Loucy (cell line): ENCODE results near the gene SIRPA.

ENCODE experiments used
- EZH2phosphoT487 ChIP-seq: fragments of 200-600 bp; IDR thresholded peaks from 2 replicates; pipeline ENCODE4 v1.6.1; 2018; ENCODE audit warnings: antibody characterized with exemption, mild to moderate bottlenecking, moderate library complexity, borderline replicate concordance
- TF ChIP-seq, protein P1 (sequence below): fragments of 200-600 bp; sonication (generic); conservative IDR thresholded peaks from 2 replicates; pipeline ENCODE4 v1.5.1; 2014; ENCODE audit warnings: mild to moderate bottlenecking, antibody characterized with exemption, low read length

DNA sequence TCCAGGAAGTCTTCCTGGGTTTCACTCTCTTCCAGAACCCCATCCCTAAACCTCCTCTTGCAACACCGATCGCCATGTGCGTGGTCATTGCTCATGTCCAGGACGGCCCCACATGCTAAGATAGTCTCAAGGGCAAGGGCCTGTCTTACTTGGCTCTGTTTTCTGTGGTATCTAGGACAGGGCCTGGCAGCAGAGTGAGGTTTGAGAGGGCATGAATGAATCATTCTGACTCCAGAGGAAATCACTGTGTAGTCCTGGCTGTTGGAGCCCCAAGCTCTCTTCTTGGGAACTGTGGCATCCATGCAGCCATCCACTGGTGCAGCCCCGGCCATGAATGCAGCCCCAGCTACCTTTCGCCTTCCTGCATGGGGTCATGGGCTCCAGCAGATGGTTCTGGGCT is 12.4 kb downstream of the SIRPA start:
- TF ChIP-seq, protein P1, sequence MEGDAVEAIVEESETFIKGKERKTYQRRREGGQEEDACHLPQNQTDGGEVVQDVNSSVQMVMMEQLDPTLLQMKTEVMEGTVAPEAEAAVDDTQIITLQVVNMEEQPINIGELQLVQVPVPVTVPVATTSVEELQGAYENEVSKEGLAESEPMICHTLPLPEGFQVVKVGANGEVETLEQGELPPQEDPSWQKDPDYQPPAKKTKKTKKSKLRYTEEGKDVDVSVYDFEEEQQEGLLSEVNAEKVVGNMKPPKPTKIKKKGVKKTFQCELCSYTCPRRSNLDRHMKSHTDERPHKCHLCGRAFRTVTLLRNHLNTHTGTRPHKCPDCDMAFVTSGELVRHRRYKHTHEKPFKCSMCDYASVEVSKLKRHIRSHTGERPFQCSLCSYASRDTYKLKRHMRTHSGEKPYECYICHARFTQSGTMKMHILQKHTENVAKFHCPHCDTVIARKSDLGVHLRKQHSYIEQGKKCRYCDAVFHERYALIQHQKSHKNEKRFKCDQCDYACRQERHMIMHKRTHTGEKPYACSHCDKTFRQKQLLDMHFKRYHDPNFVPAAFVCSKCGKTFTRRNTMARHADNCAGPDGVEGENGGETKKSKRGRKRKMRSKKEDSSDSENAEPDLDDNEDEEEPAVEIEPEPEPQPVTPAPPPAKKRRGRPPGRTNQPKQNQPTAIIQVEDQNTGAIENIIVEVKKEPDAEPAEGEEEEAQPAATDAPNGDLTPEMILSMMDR: no peak
- TF ChIP-seq EZH2phosphoT487: no peak
